NOMO-1 treated with DMSO at 0.1 percent for 48 hours (cell line): ENCODE results near the gene GPM6B.

Experiments used
- DNase-seq: peaks from one replicate; lab custom pipeline; 2025; ENCODE audit not compliant: unreplicated experiment; lab: John Stamatoyannopoulos, UW

The GPM6B gene

DNA sequence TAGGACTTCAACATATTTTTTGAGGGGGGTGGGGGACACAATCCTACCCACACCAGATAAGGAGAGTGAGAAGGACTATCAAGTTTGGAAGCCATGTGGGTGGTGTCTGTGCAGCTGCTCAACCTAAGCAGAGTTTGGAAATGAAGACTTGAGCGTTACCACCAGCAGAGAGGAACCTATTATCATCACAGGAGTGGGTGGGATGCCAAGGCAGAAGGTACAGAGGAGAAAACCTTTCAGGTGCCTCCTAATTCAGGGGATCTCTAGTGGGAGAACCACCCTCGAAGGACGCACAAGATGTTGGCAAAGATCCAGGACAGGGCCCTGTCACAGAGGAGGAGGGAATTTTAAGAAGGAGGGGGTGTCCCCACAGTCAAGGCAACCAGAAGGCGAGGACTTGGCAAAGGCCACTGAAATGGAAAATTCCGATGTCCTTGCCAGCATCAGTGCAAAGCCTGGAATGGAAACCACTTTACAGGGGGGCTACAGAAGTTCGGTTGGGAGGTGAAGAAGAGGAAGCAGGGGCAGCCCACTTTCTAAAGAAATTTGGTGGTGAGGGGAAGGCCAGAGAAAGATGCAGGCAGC lies 8.4 kb upstream of the GPM6B start:
- DNase-seq = no peak

DNA sequence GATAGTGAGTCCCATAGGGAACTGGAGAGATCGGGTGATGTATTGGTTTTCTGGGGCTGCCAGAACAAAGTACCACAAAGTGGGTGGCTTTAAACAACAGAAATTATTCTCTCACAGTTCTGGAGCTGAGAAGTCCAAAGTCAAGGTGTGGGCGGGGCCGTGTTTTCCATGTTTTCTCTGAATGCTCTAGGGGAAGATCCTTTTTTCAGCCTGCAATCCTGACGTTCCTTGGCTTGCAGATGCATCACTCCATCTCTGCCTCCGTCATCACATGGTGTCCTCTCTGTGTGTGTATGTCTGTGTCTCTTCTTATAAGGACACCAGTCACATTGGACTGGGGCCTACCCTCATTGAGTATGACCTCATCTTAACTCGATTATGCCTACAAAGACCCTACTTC lies 7.9 kb upstream of the GPM6B start:
- DNase-seq = no peak

DNA sequence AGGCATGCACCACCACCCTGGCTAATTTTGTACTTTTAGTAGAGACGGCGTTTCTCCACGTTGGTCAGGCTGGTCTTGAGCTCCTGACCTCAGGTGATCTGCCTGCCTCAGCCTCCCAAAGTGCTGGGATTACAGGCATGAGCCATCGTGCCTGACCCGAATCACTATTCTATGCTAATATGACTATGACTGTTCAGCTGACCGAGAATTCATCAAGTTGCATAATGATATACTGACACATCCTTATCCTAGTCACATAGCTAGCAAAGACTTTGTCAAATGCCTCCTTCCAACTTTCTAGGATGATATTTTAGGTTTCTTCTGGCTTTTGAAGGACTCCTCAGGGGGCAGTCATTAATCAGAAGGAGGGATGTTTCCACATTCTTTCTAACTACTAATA lies 4.8 kb upstream of the GPM6B start:
- DNase-seq = no peak

DNA sequence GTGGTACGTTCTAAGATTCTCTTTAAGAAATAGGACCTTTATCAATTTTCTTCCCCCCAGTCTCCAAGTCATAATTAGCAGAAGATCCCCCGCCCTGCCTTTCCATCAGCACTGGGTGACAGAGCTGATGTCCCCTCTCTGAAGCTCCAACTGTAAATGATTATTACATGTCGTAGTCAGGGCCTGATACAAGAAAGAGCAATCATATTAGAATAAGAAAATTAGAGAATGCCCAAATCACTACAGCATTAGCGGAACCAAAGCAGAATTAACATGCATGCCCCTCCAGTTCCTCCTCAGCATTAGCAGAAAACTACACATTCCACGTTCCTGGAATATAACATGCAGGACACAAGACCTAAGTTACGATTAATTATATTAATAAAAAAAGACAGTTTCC lies 717 bp downstream of the GPM6B start:
- no peak for DNase-seq

DNA sequence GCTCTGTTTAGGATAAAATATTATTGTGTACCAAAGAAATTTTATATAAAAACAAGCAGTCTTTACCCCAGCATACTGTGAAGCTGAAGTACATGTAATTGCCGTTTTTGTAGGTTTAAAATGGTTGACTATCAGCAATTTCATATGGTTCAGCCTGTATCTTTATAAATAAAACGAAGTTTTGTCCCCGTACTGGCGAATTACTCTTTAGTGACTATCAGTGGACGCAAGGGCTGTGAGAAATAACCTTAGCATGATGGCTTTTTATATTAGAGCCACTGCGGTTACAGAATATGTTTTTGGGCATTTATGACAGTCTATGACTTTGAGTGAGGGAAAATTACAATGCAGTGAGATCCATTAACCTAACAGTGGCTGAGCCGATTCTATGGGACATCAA lies 1.2 kb downstream of the GPM6B start:
- no peak for DNase-seq

DNA sequence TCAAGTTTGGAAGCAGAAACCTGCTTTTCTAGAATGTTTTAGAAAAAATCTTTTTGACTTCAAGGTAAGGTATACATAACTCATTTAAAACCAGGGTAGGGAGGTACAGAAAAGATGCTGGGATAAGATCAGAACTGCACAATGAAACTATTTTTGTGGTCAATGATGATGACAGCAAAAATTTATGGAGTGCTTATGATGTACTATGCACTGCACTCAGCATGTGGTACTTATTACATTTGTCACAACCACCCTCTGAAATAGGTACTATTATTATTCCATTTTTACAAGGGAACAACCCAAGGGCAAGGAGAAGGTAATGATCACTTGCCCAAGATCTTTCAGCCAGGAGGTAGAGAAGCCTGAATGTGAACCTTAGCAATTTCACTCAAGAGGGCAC lies 8.0 kb downstream of the GPM6B start:
- no peak for DNase-seq

DNA sequence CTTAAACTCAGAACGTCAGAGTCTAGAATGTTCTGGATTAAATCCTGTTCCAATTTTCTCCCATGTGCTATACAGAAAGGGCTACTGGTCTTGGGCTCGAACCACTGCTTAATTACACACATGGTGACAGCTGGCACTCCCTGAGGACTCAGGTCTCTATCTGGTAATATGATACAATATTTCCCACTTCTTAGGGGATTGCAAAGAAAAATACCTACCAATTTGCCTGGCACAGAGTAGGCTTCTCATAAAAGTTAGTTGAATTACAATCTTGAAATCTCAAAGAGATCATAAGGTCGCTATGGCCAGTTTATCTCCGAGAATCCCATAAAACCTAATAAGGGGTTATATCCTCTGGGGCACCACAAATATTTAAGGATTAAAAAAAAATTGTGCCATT lies 8.6 kb downstream of the GPM6B start:
- DNase-seq = no peak

DNA sequence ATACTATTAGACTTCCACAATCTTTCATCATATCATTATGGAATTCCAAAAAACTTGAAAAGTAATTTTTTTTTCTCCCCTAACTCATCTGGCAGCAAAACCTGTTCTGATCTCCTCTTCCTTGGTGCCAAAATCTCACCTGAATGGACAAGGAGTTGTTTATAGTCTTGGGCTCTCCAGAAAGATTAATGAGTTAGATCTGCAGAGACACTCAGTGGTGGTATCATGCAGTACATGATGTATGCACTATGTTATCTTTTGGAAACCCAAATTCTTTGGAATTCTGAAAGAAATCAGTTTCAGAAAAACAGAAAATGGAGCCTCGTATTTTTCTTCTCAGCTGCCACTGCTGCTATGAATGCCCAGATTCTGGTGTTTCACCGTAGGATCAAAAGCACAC lies 11.7 kb downstream of the GPM6B start:
- DNase-seq = no peak

DNA sequence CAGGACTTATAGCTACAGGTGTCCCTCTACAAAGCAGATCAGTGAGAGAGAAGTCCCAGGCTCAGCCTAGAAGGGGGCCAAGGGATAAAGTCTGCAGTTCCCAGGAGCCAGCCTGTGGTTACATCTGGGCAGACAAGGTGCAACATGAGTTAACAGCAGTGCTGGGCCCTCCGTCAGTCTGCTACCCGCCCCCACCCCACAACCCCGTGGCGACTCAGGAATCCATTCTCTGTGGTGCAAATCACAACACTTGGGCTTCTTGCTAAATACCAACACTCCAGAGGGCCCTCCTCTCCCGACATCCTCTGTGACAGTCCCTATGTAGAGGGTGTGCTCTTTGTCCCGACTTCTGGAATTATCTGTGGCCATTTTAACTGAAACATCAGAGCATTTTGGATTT lies 13.8 kb downstream of the GPM6B start:
- no peak for DNase-seq

DNA sequence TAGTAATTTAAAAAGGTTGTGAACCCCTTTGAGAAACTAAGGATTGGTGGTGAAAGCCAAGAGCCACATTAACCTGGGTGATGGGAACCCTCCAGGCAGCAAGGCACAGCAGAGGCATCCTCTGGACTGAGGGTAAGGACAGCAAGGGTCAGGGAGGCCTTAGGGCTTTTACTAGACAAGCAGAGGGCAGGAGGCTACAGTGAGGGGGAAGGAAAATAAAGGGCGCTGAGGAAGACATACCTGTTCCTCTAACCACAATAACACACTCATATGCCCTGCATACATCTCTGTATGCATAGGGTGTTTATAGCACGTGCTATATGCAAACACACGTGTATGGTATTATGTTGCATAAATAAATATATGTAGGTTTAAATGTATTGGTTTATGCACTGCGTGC lies 18.7 kb downstream of the GPM6B start:
- no peak for DNase-seq

DNA sequence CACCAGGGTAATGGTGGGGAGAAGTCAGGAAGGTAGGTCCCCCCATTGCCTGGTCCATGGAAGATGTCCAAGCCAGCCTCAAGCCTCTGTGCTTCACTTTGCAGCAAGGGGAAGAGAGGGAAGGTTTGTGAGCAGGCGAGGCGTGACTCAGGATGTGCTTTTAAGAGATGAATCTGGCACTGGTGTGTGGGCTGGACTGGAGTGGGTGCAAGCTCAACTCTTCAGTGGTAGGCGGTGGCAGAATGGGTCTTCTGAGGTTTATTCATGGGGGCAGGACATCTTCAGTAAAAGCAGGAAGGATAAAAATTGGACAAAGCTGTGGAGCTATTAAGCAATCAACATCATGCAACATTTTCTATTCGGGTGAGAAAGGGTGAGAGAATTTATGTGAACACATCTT lies 19.4 kb downstream of the GPM6B start:
- DNase-seq = no peak

DNA sequence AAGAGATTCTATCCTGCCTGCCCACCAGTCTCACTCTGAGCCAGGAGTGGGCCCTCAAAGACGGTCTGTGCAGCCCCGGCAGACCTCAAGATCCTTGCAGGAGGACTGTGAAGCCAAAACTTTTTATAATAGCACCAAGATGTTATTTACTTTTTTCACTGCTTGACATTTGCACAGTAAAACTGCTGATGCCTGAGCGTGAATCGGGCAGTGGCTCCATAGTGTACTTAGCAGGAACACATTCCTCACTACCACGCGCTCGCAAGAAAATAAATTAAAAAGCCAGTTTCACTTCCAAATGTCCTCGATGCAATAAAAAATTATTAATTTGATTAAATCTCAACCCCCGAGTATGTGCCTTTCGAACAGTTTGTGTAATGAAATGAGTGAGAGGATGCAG lies 22.5 kb downstream of the GPM6B start:
- DNase-seq = no peak

DNA sequence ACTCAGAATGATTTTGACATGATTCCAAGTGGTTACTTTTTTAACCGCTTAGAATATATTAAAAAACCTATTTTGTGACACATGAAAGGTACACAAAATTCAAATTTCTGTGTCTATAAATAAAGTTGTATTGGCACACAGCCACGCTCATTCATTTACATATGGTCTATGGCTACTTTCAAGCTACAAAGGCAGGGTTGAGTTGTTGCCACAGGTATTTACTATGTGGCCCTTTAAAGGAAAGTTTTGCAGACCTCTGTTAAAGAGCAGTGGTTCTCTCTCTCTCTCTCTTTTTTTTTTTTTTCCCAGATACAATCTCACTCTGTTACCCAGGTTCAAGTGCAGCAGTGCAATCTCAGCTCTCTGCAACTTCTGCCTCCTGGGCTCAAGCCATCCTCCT lies 23.0 kb downstream of the GPM6B start:
- DNase-seq = no peak

DNA sequence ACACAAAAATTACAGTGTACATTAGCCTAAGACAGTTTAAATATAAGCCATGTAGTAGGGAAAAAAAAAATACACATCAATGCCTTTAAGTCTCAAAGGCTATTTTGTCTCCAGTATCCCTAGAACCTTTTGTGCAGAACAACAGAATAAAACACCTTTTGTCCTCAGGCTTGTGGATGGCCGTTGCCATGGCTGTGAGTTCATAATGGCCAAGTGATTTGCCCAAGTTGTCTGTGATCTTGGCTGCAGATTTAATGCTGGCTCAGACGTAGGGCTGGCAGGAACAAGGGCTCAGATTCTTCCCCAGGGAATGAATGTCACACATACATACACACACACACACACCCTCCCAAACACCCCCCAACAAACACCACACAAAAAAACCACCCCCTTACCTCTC lies 25.3 kb downstream of the GPM6B start:
- DNase-seq = no peak

DNA sequence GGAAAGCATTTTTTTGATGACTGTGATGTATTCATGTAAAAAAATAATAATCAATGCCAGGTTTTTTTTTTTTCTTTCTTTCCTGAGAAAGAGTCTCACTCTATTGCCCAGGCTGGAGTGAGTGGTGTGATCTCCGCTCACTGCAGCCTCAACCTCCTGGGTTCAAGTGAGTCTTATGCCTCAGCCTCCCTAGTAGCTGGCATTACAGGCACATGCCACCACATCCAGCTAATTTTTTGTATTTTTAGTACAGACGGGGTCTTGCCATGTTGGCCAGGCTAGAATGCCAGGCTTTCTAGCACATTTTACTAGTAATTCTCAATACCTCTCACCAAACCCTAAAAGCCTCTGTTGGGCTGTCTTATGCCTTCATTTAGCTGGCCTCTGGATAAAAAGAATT lies 25.7 kb downstream of the GPM6B start:
- no peak for DNase-seq

DNA sequence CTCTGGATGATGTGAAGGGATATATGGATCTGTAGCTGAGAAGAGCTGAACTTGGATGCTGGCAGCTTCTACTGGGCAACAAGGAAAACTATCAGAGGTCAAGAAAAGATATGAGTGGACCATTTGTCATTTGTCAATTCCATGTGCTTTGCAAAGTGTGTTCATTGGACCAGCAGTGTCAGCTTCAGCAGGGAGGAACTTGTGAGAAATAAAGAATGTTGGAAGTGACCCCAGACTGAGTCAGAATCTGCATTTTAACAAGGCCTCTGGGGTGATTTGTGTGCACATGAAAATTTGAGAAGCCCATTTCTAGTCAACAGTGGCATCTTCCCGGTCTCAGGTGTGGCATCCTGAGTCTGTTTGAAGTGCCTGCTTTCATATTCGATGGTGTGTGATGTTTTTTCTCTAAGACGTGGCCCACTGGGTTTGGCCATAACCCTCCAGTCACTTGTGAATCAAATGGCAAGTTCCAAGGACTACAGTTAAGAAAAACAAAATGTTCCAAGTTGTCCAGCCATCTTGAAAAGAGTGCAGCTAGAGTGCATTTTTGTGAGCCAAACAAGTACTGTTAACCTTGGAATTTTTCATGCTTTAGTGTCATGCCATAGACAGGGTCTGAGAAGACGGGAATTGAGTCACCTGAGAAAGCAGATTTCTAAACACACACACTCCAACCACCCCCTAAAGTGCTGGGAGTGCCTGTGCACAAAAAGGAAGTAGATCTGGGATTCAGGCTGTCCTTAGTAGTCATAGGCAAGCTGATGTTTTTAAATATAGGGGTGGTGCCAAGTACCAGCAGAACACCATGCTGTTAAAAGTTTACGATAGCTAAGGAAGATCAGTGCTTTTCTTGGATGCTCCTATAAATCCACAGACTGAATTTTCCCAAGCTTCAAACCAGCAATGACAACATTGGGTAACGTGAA lies 26.4 kb downstream of the GPM6B start:
- no peak for DNase-seq

DNA sequence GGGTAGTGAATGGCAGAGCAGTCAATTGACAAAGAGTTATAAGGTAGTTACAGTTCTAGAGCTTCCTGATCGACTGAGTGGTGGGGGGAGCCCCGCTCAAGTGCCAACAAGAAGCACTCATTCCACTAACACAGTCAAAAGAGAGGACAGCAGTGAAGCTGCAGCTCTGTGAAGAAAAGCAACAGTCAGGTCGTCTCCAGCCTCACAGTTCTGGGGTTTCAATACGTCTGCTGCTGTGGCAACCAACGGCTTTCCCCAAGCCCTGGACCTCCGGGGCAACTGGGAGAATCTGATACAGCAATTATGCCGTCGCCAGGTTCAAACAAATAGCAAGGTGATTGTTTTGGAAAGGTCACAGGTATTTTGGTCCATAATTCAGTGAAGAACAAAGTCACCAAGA lies 30.8 kb downstream of the GPM6B start:
- DNase-seq = no peak

DNA sequence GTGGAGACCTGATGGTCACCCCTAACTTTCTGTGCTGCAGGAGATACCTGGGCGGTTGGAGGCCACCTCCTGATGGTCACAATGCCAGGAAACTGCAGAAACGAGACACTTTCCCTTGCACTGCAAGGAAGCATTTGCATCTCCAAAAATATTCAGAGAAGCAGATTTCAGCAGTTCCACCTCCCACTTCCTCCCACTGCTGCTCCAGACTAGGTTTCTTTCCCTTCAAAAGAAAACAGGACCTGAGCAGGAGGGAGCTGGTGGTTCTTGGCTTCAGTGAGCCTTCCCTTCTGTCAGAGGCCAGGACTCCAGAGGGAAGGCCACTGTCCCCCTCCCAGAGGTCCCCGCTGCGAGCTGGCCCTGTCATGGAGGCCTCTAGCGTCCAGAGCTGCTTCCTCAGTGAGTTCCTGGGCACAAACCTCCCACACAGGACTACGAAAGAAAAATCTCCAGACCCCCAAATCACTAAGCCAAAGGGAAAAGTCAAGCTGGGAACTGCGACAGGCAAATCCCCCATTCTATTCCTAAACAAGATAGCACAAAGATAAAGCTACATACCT lies 35.9 kb downstream of the GPM6B start:
- DNase-seq = no peak

DNA sequence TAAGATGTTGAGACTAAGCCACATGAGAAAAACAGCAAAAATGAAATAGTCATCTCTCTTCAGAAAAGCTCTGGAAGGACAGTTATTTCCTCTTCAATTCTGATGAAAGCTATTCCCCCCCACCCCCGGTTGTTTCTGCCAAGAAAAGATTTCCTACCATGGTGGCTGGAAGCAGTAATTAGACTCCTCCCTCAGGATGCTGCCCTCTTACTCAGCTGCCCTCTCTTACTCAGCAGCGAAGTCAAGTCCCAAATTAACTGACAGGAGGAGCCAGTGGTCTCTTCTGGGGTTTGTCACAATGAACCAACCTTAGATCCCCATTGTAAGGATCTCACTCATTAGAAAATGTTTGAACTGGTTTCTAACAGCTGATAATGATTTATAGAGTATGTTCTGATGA lies 38.0 kb downstream of the GPM6B start:
- DNase-seq = no peak

DNA sequence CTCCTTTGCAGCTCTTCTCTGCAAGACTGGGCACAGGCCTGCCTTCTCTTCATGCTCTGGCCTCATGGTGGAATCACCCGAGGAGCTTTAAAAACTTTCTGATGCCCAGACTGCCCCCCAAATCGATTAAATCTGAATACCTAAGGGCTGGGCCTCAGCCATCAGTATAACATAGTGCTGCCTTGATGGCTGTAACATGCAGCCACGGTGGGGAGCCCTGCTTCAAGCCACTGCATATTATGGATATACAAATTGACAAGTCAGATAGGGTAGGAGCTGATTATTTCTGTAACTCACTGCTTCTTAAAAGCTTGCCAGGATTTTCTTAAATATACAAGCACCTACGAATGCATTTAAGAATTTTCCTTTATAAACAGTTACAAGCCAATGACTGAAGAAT lies 40.5 kb downstream of the GPM6B start:
- DNase-seq = no peak

DNA sequence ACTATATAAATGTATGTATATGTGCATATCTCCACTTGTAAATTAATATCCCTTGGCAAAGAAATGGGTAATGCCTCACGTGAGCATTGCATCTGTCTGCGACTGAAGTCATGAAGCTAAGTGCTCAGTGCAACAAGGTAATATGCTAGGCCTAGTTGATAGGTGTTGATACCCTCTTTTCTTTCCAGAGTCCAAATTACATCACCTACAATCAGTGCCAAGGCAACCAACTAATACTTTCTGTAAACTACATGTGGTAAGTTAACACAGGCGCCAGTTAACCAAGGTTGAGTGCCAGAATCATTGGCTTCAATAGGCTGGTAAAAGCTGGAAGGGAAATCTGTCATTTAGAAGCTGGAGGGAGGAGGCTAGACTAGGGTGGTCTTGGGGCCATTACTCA lies 41.1 kb downstream of the GPM6B start:
- no peak for DNase-seq

DNA sequence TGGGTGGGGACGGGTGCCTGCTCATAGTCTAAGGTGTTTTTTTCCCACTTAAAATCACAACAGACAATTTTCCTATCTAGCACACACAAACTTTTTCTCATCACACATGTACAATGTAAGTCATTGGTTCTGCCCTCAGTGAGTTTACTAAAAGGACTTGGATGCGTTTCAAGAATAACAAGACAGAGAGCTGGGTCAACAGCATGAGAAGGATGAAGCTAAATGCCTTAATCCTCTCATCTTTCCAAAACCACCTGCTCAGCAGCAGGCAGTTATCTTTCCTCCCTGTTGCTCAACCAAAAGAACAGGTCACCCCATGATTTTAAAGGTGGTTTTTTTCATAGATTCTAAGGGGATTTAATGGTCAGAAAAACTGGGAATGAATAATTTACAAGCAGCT lies 42.2 kb downstream of the GPM6B start:
- no peak for DNase-seq
